Endodermal cell (in vitro differentiated cells): ENCODE results near the gene STMN1. TPM values are rescaled to one million over a fixed set of nuclear protein-coding genes. Genes with fewer than 3 reads are reported as not detected.

Source experiments
- DNase-seq: peaks from one replicate; pipeline ENCODE4 v3.0.0-alpha.2; 2017
- H3K27ac ChIP-seq: 2 replicates; pipeline ENCODE4 v1.5.1; 2013; ENCODE audit warnings: mild to moderate bottlenecking, low read depth, low read length, moderate library complexity
- H3K27me3 ChIP-seq: 2 replicates; pipeline ENCODE4 v1.6.1; 2013; ENCODE audit warnings: mild to moderate bottlenecking, low read length, moderate library complexity; ENCODE audit not compliant: insufficient read depth, control insufficient read depth, poor library complexity, severe bottlenecking
- H3K36me3 ChIP-seq: 2 replicates; pipeline ENCODE4 v1.7.0; 2013; ENCODE audit warnings: mild to moderate bottlenecking, low read length, moderate library complexity; ENCODE audit not compliant: control insufficient read depth, insufficient read depth
- H3K4me1 ChIP-seq: one replicate; pipeline ENCODE4 v1.7.0; 2013; ENCODE audit warnings: low read length; ENCODE audit not compliant: control insufficient read depth, insufficient read depth
- H3K4me3 ChIP-seq: 2 replicates; pipeline ENCODE4 v1.5.1; 2013; ENCODE audit warnings: mild to moderate bottlenecking, low read length, moderate library complexity
- H3K9ac ChIP-seq: 2 replicates; pipeline ENCODE4 v1.6.1; 2013; ENCODE audit warnings: mild to moderate bottlenecking, low read length, moderate library complexity; ENCODE audit not compliant: poor library complexity, severe bottlenecking; ENCODE audit errors: extremely low read depth
- H3K9me3 ChIP-seq: 2 replicates; pipeline ENCODE4 v1.6.1; 2013; ENCODE audit warnings: mild to moderate bottlenecking, low read length, moderate library complexity; ENCODE audit not compliant: control insufficient read depth
- H3K27ac Mint-ChIP-seq: 2 replicates; pipeline ENCODE4 v1.8.0; 2020; ENCODE audit warnings: mixed read lengths
- H3K27me3 Mint-ChIP-seq: 2 replicates; pipeline ENCODE4 v1.8.0; 2021; ENCODE audit warnings: mild to moderate bottlenecking, mixed read lengths; ENCODE audit not compliant: insufficient read depth
- H3K36me3 Mint-ChIP-seq: 2 replicates; pipeline ENCODE4 v1.8.0; 2020; ENCODE audit warnings: low read depth, mixed read lengths
- H3K4me1 Mint-ChIP-seq: 2 replicates; pipeline ENCODE4 v1.8.0; 2020; ENCODE audit warnings: mixed read lengths
- H3K4me3 Mint-ChIP-seq: 2 replicates; pipeline ENCODE4 v1.8.0; 2020; ENCODE audit warnings: mild to moderate bottlenecking, moderate library complexity, mixed read lengths
- H3K9me3 Mint-ChIP-seq: 2 replicates; pipeline ENCODE4 v1.8.0; 2020; ENCODE audit warnings: mild to moderate bottlenecking, mixed read lengths
- CTCF ChIP-seq: fragments of 200-600 bp; sonication (generic); conservative IDR thresholded peaks from 2 replicates; pipeline ENCODE4 v1.5.0; 2021; ENCODE audit warnings: antibody characterized with exemption, mild to moderate bottlenecking
- WGBS, 2 experiments: methylation state at CpG; one replicate each; pipeline versions ENCODE4 v1.1.5 to v1.1.7; 2013; ENCODE audit warnings: missing lambda C conversion rate in 2 of 2, mixed read lengths in 1 of 2; ENCODE audit not compliant: insufficient coverage in 1 of 2, insufficient read length in 1 of 2; 5-methylcytosine and 5-hydroxymethylcytosine counted together
- total RNA-seq, 2 donors: library from RNA; stranded (reverse); fragmentation: NEBNext Ultra II Directional in 1 of 2; extraction: Animal tissue kit (Norgen Biotek cat#: 25700) in 1 of 2; gene quantifications; 2 replicates in 1 of 2; 3 replicates in 1 of 2; pipeline ENCODE4 v1.2.1, GENCODE V29; 2021

STMN1 gene
- total RNA-seq, 2 donors from 2014 or later = 543 to 585 TPM

GRCh38 chr1:25932321-25932720, 26.1 kb upstream of the STMN1 start:
- H3K27ac ChIP-seq = no peak overlapping the region
- Mint-ChIP-seq H3K4me1 (peaks cover 5% of the 10 kb centered on the region), H3K36me3 (no peaks in the 10 kb centered on the region), H3K27me3 (peaks cover 8% of the 10 kb centered on the region), H3K9me3 (no peaks in the 10 kb centered on the region), H3K27ac (no peak overlapping the region), H3K4me3 (no peak overlapping the region)
- peaks cover 2% of the 10 kb centered on the region for H3K4me1 ChIP-seq
- H3K4me3 ChIP-seq = no peak overlapping the region
- no peaks in the 10 kb centered on the region for H3K9me3 ChIP-seq
- H3K27me3 ChIP-seq = no peaks in the 10 kb centered on the region
- 85 to 94% methylated on average over 5 of the region's 5 CpGs for WGBS, 2 experiments
- H3K36me3 ChIP-seq = no peaks in the 10 kb centered on the region
- TF ChIP-seq CTCF = no peak
- H3K9ac ChIP-seq = no peak overlapping the region
- DNase-seq = no peak

GRCh38 chr1:25929016-25929415, 22.8 kb upstream of the STMN1 start:
- Histone ChIP-seq H3K4me1 (peaks cover 2% of the 10 kb centered on the region), H3K9me3 (no peaks in the 10 kb centered on the region), H3K4me3 (no peak overlapping the region), H3K36me3 (no peaks in the 10 kb centered on the region), H3K27me3 (no peaks in the 10 kb centered on the region), H3K27ac (no peak overlapping the region), H3K9ac (no peak overlapping the region)
- Mint-ChIP-seq H3K27me3 (peaks cover 8% of the 10 kb centered on the region), H3K4me1 (peaks cover 12% of the 10 kb centered on the region), H3K4me3 (no peak overlapping the region), H3K27ac (no peak overlapping the region), H3K36me3 (no peaks in the 10 kb centered on the region), H3K9me3 (no peaks in the 10 kb centered on the region)
- 91 to 93% methylated on average over 7 of the region's 7 CpGs for WGBS, 2 experiments
- no peak for DNase-seq
- no peak for TF ChIP-seq CTCF

GRCh38 chr1:25927521-25928265, 21.5 kb upstream of the STMN1 start:
- H3K27me3 ChIP-seq = no peaks in the 10 kb centered on the region
- no peaks in the 10 kb centered on the region for H3K9me3 ChIP-seq
- 94 to 96% methylated on average over 3 to 5 of the region's 5 CpGs for WGBS, 2 experiments
- peak; percentile 75 for DNase-seq
- H3K9ac ChIP-seq = no peak overlapping the region
- Mint-ChIP-seq H3K36me3 (no peaks in the 10 kb centered on the region), H3K9me3 (no peaks in the 10 kb centered on the region), H3K27ac (no peak overlapping the region), H3K4me3 (no peak overlapping the region), H3K27me3 (peaks cover 8% of the 10 kb centered on the region), H3K4me1 (peaks cover 16% of the 10 kb centered on the region)
- TF ChIP-seq CTCF = no peak
- H3K27ac ChIP-seq = peak overlapping the region; percentile 93
- no peak overlapping the region for H3K4me3 ChIP-seq
- H3K36me3 ChIP-seq = no peaks in the 10 kb centered on the region
- peaks cover 4% of the 10 kb centered on the region for H3K4me1 ChIP-seq
